Liver (tissue), 9 donors: ENCODE measurements around the gene CLIP1. TPM values are rescaled to one million over a fixed set of nuclear protein-coding genes. Genes with fewer than 3 reads are reported as not detected.
"Not testable (repeated sequence)": the region's sequence is repeated elsewhere in the genome, so short reads cannot be mapped to it uniquely, and the experiment has no call there.

Experiments
- DNase-seq: peaks from one replicate; pipeline ENCODE4 v3.0.0-alpha.2; 2017; ENCODE audit warnings: low spot score
- H3K27ac ChIP-seq, 2 donors: one replicate each; pipeline ENCODE4 v1.7.0; 2013; ENCODE audit warnings: inconsistent platforms in 2 of 2, low read length in 2 of 2, control low read depth in 1 of 2, low read depth in 1 of 2, mild to moderate bottlenecking in 1 of 2
- H3K27me3 ChIP-seq, 4 donors: one replicate each; pipeline versions ENCODE4 v1.6.1 to v1.7.0; 2013; ENCODE audit warnings: low read length in 3 of 4, inconsistent platforms in 1 of 4, mild to moderate bottlenecking in 1 of 4, moderate library complexity in 1 of 4; ENCODE audit not compliant: control insufficient read depth in 4 of 4, insufficient read depth in 4 of 4
- H3K36me3 ChIP-seq, 4 donors: one replicate each; pipeline versions ENCODE4 v1.6.1 to v1.7.0; 2013; ENCODE audit warnings: low read length in 3 of 4, mild to moderate bottlenecking in 3 of 4, low read depth in 1 of 4, moderate library complexity in 1 of 4; ENCODE audit not compliant: control insufficient read depth in 4 of 4, insufficient read depth in 3 of 4
- H3K4me1 ChIP-seq, 4 donors: one replicate each; pipeline versions ENCODE4 v1.6.1 to v1.7.0; 2013; ENCODE audit warnings: low read length in 3 of 4, mild to moderate bottlenecking in 3 of 4, moderate library complexity in 1 of 4; ENCODE audit not compliant: control insufficient read depth in 4 of 4, insufficient read depth in 4 of 4
- H3K4me3 ChIP-seq, 3 donors: one replicate each; pipeline versions ENCODE4 v1.6.1 to v1.7.0; 2013; ENCODE audit warnings: low read length in 3 of 3, control low read depth in 1 of 3, low read depth in 1 of 3, mild to moderate bottlenecking in 1 of 3
- H3K9ac ChIP-seq, 2 donors: one replicate each; pipeline ENCODE4 v1.7.0; 2013; ENCODE audit warnings: low read length in 2 of 2, mild to moderate bottlenecking in 2 of 2, moderate library complexity in 2 of 2, control low read depth in 1 of 2, low read depth in 1 of 2
- H3K9me3 ChIP-seq, 4 donors: one replicate each; pipeline versions ENCODE4 v1.6.1 to v1.7.0; 2013; ENCODE audit warnings: low read length in 3 of 4; ENCODE audit not compliant: control insufficient read depth in 4 of 4
- EGR1 ChIP-seq, 2 donors: IDR thresholded peaks; 2 replicates each; pipeline ENCODE4 v1.6.1; 2016 to 2018; ENCODE audit warnings: antibody characterized with exemption in 2 of 2, low read depth in 2 of 2
- FOXA1 ChIP-seq: IDR thresholded peaks from 2 replicates; pipeline ENCODE4 v1.6.1; 2016; ENCODE audit warnings: antibody characterized with exemption
- FOXA2 ChIP-seq: IDR thresholded peaks from 2 replicates; pipeline ENCODE4 v1.6.1; 2016; ENCODE audit warnings: antibody characterized with exemption
- GABPA ChIP-seq, 2 donors: IDR thresholded peaks in 1 of 2; conservative IDR thresholded peaks in 1 of 2; 2 replicates each; pipeline ENCODE4 v1.6.1; 2016; ENCODE audit warnings: antibody characterized with exemption in 2 of 2, mild to moderate bottlenecking in 1 of 2, moderate library complexity in 1 of 2
- HNF4G ChIP-seq: IDR thresholded peaks from 2 replicates; pipeline ENCODE4 v1.6.1; 2016; ENCODE audit warnings: antibody characterized with exemption
- JUND ChIP-seq, 2 donors: IDR thresholded peaks; 2 replicates each; pipeline ENCODE4 v1.6.1; 2016; ENCODE audit warnings: antibody characterized with exemption in 2 of 2
- NR2F2 ChIP-seq: IDR thresholded peaks from 2 replicates; pipeline ENCODE4 v1.6.1; 2016; ENCODE audit warnings: antibody characterized with exemption
- RAD21 ChIP-seq, 2 donors: IDR thresholded peaks; 2 replicates each; pipeline ENCODE4 v1.6.1; 2016; ENCODE audit warnings: antibody characterized with exemption in 2 of 2, mild to moderate bottlenecking in 2 of 2
- RXRA ChIP-seq, 2 donors: IDR thresholded peaks; 2 replicates each; pipeline ENCODE4 v1.6.1; 2017 to 2018; ENCODE audit warnings: antibody characterized with exemption in 2 of 2, mild to moderate bottlenecking in 1 of 2
- SP1 ChIP-seq: IDR thresholded peaks from 2 replicates; pipeline ENCODE4 v1.6.1; 2018; ENCODE audit warnings: antibody characterized with exemption, mild to moderate bottlenecking
- TAF1 ChIP-seq: conservative IDR thresholded peaks from 2 replicates; pipeline ENCODE4 v1.6.1; 2016; ENCODE audit warnings: antibody characterized with exemption, mild to moderate bottlenecking
- YY1 ChIP-seq: IDR thresholded peaks from 2 replicates; pipeline ENCODE4 v1.6.1; 2016; ENCODE audit warnings: antibody characterized with exemption, mild to moderate bottlenecking
- WGBS: extraction: QIAGEN DNeasy Blood & Tissue Kit; methylation state at CpG from one replicate; pipeline ENCODE4 v1.1.7; 2013; 5-methylcytosine and 5-hydroxymethylcytosine counted together
- polyA plus RNA-seq, 2 donors: library from polyadenylated mRNA; stranded (reverse) in 1 of 2; unstranded in 1 of 2; fragments of 200-250 nt in 1 of 2; fragments of >200 nt in 1 of 2; fragmentation: Nextera tagmentation in 1 of 2; extraction: Ambion mirVana in 1 of 2; gene quantifications; one replicate each; pipeline versions ENCODE4 v1.2.1 to v1.2.3, GENCODE V29; 2013 to 2015
- total RNA-seq, 2 donors: library from RNA; depleted of rRNA; stranded (reverse); fragments of >200 nt; gene quantifications; one replicate each; pipeline ENCODE4 v1.2.3, GENCODE V29; 2014
- TF ChIP-seq, protein P1 (sequence below): IDR thresholded peaks from 2 replicates; pipeline ENCODE4 v1.6.1; 2016; ENCODE audit warnings: antibody characterized with exemption
- TF ChIP-seq, protein P2 (sequence below): IDR thresholded peaks from 2 replicates; pipeline ENCODE4 v1.6.1; 2016; ENCODE audit warnings: antibody characterized with exemption, mild to moderate bottlenecking
- TF ChIP-seq, protein P3 (sequence below): IDR thresholded peaks from 2 replicates; pipeline ENCODE4 v1.6.1; 2016; ENCODE audit warnings: antibody characterized with exemption
- TF ChIP-seq, protein P4 (sequence below): IDR thresholded peaks from 2 replicates; pipeline ENCODE4 v1.6.1; 2016; ENCODE audit warnings: antibody characterized with exemption
- TF ChIP-seq, protein P5 (sequence below): fragments of 150-350 bp; IDR thresholded peaks from 2 replicates; pipeline ENCODE4 v1.5.1; 2017; ENCODE audit warnings: improper control_type of control experiment, low read depth, low read length; ENCODE audit not compliant: missing input control
- donor health status: healthy.
- donor health status: healthy.
- donor health status: healthy.
- donor health status: healthy.
- donor health status: healthy.

The CLIP1 gene
- total and polyA plus RNA-seq, 4 donors, result 13.0 to 41.9 (median 26.0) TPM

DNA sequence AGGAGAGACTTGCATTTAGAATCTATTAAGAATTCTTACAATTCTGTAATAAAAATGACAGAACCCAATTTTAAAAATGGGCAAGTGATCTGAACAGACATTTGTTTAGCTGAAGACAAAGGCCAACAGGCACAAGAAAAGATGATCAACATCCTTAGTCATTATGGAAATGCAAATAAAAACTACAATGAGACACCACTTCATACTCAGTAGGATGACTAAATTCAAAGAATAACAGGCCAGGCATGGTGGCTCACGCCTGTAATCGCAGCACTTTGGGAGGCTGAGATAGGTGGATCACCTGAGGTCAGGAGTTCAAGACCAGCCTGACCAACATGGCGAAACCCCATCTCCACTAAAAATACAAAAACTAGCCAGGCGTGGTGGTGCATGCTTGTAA lies 164.0 kb downstream of the CLIP1 start:
- not testable (repeated sequence) for H3K4me1 ChIP-seq, H3K27ac ChIP-seq, H3K9me3 ChIP-seq, H3K27me3 ChIP-seq, DNase-seq, H3K9ac ChIP-seq, H3K4me3 ChIP-seq
- H3K36me3 ChIP-seq, result peaks cover 14 to 33% (median 28%) of the 10 kb centered on the region in 4 donors
- 95% methylated on average over 4 of the region's 4 CpGs for WGBS

DNA sequence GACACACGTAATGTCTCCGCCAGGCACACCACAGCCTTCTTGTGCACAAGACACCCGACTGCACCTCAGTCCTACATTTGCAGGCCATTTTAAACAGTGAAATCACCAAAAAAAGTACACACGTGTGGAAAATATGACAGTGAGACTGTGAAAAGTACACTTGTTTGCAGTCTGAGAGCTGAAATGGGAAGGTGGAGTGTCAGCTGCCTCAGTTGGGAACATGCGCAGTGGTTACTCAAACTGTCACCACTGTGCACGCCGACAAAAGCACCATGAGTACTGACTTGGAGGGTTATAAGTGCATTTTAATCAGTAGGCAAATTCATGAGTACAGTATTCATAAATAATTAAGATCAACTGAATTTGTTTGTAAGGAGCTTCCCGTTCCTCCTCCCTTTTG lies 171.9 kb downstream of the CLIP1 start:
- no peak overlapping the region for H3K27ac ChIP-seq
- H3K27me3 ChIP-seq, result no peaks in the 10 kb centered on the region
- H3K4me1 ChIP-seq, result no peaks in the 10 kb centered on the region
- no peak overlapping the region for H3K4me3 ChIP-seq
- no peak for TF ChIP-seq FOXA1
- no peak for TF ChIP-seq RAD21 (IDR thresholded peaks at IDR 0.05)
- TF ChIP-seq FOXA2, result no peak
- TF ChIP-seq YY1, result no peak
- TF ChIP-seq RXRA (IDR thresholded peaks at IDR 0.05), result no peak
- TF ChIP-seq, protein P1, sequence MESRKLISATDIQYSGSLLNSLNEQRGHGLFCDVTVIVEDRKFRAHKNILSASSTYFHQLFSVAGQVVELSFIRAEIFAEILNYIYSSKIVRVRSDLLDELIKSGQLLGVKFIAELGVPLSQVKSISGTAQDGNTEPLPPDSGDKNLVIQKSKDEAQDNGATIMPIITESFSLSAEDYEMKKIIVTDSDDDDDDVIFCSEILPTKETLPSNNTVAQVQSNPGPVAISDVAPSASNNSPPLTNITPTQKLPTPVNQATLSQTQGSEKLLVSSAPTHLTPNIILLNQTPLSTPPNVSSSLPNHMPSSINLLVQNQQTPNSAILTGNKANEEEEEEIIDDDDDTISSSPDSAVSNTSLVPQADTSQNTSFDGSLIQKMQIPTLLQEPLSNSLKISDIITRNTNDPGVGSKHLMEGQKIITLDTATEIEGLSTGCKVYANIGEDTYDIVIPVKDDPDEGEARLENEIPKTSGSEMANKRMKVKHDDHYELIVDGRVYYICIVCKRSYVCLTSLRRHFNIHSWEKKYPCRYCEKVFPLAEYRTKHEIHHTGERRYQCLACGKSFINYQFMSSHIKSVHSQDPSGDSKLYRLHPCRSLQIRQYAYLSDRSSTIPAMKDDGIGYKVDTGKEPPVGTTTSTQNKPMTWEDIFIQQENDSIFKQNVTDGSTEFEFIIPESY, result no peak
- TF ChIP-seq TAF1, result no peak
- TF ChIP-seq SP1, result no peak
- TF ChIP-seq, protein P2, sequence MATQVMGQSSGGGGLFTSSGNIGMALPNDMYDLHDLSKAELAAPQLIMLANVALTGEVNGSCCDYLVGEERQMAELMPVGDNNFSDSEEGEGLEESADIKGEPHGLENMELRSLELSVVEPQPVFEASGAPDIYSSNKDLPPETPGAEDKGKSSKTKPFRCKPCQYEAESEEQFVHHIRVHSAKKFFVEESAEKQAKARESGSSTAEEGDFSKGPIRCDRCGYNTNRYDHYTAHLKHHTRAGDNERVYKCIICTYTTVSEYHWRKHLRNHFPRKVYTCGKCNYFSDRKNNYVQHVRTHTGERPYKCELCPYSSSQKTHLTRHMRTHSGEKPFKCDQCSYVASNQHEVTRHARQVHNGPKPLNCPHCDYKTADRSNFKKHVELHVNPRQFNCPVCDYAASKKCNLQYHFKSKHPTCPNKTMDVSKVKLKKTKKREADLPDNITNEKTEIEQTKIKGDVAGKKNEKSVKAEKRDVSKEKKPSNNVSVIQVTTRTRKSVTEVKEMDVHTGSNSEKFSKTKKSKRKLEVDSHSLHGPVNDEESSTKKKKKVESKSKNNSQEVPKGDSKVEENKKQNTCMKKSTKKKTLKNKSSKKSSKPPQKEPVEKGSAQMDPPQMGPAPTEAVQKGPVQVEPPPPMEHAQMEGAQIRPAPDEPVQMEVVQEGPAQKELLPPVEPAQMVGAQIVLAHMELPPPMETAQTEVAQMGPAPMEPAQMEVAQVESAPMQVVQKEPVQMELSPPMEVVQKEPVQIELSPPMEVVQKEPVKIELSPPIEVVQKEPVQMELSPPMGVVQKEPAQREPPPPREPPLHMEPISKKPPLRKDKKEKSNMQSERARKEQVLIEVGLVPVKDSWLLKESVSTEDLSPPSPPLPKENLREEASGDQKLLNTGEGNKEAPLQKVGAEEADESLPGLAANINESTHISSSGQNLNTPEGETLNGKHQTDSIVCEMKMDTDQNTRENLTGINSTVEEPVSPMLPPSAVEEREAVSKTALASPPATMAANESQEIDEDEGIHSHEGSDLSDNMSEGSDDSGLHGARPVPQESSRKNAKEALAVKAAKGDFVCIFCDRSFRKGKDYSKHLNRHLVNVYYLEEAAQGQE, result no peak
- TF ChIP-seq HNF4G, result no peak
- no peak for TF ChIP-seq NR2F2
- no peak for TF ChIP-seq GABPA (IDR thresholded peaks at IDR 0.05 in 1 of 2, conservative IDR thresholded peaks at IDR 0.05 in 1 of 2)
- TF ChIP-seq EGR1 (IDR thresholded peaks at IDR 0.05; ENCODE audit: low read depth in 2 of 2), result no peak
- TF ChIP-seq, protein P3, sequence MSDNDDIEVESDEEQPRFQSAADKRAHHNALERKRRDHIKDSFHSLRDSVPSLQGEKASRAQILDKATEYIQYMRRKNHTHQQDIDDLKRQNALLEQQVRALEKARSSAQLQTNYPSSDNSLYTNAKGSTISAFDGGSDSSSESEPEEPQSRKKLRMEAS, result no peak
- TF ChIP-seq, protein P4, sequence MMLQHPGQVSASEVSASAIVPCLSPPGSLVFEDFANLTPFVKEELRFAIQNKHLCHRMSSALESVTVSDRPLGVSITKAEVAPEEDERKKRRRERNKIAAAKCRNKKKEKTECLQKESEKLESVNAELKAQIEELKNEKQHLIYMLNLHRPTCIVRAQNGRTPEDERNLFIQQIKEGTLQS, result no peak
- TF ChIP-seq, protein P5, sequence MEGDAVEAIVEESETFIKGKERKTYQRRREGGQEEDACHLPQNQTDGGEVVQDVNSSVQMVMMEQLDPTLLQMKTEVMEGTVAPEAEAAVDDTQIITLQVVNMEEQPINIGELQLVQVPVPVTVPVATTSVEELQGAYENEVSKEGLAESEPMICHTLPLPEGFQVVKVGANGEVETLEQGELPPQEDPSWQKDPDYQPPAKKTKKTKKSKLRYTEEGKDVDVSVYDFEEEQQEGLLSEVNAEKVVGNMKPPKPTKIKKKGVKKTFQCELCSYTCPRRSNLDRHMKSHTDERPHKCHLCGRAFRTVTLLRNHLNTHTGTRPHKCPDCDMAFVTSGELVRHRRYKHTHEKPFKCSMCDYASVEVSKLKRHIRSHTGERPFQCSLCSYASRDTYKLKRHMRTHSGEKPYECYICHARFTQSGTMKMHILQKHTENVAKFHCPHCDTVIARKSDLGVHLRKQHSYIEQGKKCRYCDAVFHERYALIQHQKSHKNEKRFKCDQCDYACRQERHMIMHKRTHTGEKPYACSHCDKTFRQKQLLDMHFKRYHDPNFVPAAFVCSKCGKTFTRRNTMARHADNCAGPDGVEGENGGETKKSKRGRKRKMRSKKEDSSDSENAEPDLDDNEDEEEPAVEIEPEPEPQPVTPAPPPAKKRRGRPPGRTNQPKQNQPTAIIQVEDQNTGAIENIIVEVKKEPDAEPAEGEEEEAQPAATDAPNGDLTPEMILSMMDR, result no peak
- TF ChIP-seq JUND (IDR thresholded peaks at IDR 0.05), result no peak
- H3K9me3 ChIP-seq, result no peaks in the 10 kb centered on the region
- no peak overlapping the region for H3K9ac ChIP-seq
- H3K36me3 ChIP-seq, result peaks cover 2 to 13% (median 10%) of the 10 kb centered on the region in 4 donors
- 96% methylated on average over 8 of the region's 8 CpGs for WGBS
- no peak for DNase-seq
